ENCODE results near the gene NAA38. TPM values are rescaled to one million over a fixed set of nuclear protein-coding genes. Genes with fewer than 3 reads are reported as not detected.
A peak's percentile ranks its signal among the peaks of the same experiment; 100 is the strongest.

NAA38 gene
- total RNA-seq, 1 experiment from 2014 or later = 36.6 TPM

DNA sequence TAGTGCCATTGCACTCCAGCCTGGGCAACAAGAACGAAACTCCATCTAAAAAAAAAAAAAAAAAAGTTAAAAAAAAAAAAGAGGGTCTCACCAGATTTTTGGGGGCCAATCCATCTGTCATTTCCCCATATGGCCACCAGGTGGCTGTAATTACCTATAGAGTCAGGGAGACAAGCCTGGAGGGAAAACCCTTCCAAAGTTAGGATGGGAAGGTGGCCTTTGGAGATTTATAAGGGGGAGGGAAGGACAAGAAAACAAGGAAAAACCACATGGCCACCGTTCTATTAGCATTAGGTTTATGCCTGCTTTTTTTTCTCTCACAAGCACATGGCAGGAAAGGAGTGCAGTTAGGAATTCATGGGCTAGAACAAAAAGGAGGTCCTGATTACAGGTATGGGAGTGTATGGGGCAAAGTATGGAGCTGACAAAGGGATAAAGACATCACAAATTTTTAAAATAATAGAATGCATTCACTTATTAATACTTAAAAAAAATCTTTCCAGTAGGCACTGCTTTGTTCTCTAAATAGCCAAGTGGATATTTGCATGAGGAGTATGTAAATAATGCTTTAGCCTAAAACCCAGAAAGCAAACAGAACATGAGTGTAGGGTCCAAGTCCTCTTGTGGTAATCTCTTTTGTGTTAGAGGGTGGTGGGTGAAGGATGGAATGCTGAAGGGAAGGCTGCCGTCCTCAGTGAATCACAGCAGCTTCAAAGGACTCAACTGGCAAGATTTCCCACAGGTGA lies 5.5 kb upstream of the NAA38 start:
- Mint-ChIP-seq H3K27me3 (ENCODE audit: unreplicated experiment) (no peaks in the 10 kb centered on the region), H3K4me3 (ENCODE audit: low read depth, unreplicated experiment) (no peak overlapping the region), H3K36me3 (ENCODE audit: insufficient read depth, unreplicated experiment) (peaks cover 8% of the 10 kb centered on the region), H3K9me3 (ENCODE audit: low read depth, unreplicated experiment) (no peaks in the 10 kb centered on the region), H3K27ac (ENCODE audit: unreplicated experiment) (no peak overlapping the region), H3K4me1 (ENCODE audit: low read depth, unreplicated experiment) (peaks cover 9% of the 10 kb centered on the region)
- CTCF ChIA-PET = interaction anchor here (0.5 to 1.2 kb wide), 4 partner anchors 23 to 1655 kb away, joined by 3 to 6 read pairs (median 4); no protein-coding TSS in a partner anchor
- TF ChIP-seq, protein P1, sequence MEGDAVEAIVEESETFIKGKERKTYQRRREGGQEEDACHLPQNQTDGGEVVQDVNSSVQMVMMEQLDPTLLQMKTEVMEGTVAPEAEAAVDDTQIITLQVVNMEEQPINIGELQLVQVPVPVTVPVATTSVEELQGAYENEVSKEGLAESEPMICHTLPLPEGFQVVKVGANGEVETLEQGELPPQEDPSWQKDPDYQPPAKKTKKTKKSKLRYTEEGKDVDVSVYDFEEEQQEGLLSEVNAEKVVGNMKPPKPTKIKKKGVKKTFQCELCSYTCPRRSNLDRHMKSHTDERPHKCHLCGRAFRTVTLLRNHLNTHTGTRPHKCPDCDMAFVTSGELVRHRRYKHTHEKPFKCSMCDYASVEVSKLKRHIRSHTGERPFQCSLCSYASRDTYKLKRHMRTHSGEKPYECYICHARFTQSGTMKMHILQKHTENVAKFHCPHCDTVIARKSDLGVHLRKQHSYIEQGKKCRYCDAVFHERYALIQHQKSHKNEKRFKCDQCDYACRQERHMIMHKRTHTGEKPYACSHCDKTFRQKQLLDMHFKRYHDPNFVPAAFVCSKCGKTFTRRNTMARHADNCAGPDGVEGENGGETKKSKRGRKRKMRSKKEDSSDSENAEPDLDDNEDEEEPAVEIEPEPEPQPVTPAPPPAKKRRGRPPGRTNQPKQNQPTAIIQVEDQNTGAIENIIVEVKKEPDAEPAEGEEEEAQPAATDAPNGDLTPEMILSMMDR (IDR thresholded peaks at IDR 0.05; ENCODE audit: unreplicated experiment) = peak; percentile 68
- intact Hi-C loops (cut with micrococcal nuclease; ENCODE audit: unreplicated experiment) = loop anchor here (2.0 to 5.0 kb wide), 2 partner anchors 34 to 128 kb away; no protein-coding TSS in a partner anchor
- BruUV-seq (replicated peaks) = no TSS peak
- peak; percentile 32 for DNase-seq

DNA sequence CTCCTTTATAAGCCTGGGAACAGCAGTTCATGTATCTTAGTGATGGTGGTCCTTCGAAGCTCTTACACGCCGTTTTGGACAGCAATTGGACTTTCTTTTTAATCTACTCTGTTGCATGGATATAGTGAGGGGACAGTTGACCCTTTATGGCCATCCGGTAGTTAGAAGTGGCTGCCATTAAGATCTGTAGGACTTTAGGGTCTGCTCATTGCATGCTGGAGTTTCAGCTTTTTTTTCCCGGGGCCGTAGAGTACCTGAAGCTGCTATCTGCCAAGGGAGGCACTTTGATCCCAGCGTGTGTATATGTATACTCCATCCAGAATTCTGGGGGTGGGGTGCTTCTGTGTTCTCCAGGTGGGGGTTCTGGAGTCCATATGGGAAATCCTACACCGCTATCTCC lies 1.7 kb upstream of the NAA38 start:
- CTCF ChIA-PET = no interaction called here
- TF ChIP-seq, protein P1 (IDR thresholded peaks at IDR 0.05; ENCODE audit: unreplicated experiment) = no peak
- intact Hi-C loops (cut with micrococcal nuclease; ENCODE audit: unreplicated experiment) = loop anchor here (10.0 kb wide), 1 partner anchor 114 kb away; no protein-coding TSS in a partner anchor
- Mint-ChIP-seq H3K4me1 (ENCODE audit: low read depth, unreplicated experiment) (peaks cover 9% of the 10 kb centered on the region), H3K9me3 (ENCODE audit: low read depth, unreplicated experiment) (no peaks in the 10 kb centered on the region), H3K27ac (ENCODE audit: unreplicated experiment) (no peak overlapping the region), H3K4me3 (ENCODE audit: low read depth, unreplicated experiment) (no peak overlapping the region), H3K36me3 (ENCODE audit: insufficient read depth, unreplicated experiment) (peaks cover 4% of the 10 kb centered on the region), H3K27me3 (ENCODE audit: unreplicated experiment) (no peaks in the 10 kb centered on the region)
- BruUV-seq (replicated peaks) = no TSS peak
- no peak for DNase-seq

DNA sequence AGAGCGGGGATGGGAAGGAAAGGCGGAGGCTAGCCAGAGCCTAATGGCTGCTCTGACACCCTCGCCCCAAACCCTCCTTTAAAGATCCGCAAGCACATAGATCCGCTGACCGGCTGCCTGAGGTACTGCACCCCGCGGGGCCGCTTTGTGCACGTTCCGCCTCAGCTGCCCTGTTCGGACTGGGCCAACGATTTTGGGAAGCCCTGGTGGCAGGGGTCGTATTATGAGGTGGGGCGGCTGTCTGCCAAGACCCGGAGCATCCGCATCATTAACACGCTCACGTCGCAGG lies 1.1 kb upstream of the NAA38 start:
- TF ChIP-seq, protein P1 (IDR thresholded peaks at IDR 0.05; ENCODE audit: unreplicated experiment) = no peak
- intact Hi-C loops (cut with micrococcal nuclease; ENCODE audit: unreplicated experiment) = loop anchor here (10.0 kb wide), 1 partner anchor 114 kb away; no protein-coding TSS in a partner anchor
- CTCF ChIA-PET = no interaction called here
- no peaks in the 10 kb centered on the region for H3K9me3 Mint-ChIP-seq (ENCODE audit: low read depth, unreplicated experiment)
- no peak overlapping the region for H3K27ac Mint-ChIP-seq (ENCODE audit: unreplicated experiment)
- no TSS peak for BruUV-seq (replicated peaks)
- peaks cover 4% of the 10 kb centered on the region for H3K36me3 Mint-ChIP-seq (ENCODE audit: insufficient read depth, unreplicated experiment)
- peaks cover 9% of the 10 kb centered on the region for H3K4me1 Mint-ChIP-seq (ENCODE audit: low read depth, unreplicated experiment)
- H3K4me3 Mint-ChIP-seq (ENCODE audit: low read depth, unreplicated experiment) = no peak overlapping the region
- peak; percentile 57 for DNase-seq
- H3K27me3 Mint-ChIP-seq (ENCODE audit: unreplicated experiment) = no peaks in the 10 kb centered on the region

DNA sequence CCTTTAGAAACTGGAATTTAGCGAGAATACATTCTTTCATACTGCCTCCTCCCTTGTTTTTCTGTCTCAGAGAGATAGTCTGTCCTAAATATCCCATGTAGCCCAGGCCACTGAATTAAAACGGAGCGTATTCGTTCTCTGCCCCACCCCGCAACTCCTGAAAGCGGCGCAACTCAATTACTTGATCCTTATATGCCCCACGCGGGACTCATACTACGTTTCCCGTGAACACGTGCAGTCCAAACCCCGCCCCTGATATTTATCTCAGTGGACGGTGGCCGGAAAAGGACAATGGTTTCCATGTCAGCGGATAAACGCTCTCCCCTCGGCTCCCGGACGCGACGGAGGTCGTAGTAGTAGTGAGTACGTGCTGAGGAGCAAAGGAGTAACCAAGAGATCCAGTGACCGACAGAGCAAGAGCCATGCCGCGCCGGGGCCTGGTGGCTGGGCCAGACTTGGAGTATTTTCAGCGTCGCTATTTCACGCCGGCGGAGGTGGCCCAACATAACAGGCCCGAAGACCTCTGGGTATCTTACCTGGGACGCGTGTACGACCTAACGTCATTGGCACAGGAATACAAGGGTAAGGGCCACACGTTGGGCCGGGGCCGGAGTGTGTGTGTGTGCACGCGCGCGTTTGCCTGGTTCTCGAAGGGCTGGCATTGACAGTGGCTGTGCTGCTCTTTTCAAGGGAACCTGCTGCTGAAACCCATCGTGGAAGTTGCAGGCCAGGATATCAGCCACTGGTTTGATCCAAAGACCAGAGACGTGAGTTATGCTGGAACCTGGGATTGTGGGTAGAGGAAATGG lies 558 bp upstream of the NAA38 start, which contains the start of gene CYB5D1:
TSS of gene CYB5D1 (plus strand) at position 291 of the 809 bp plus-strand sequence. CDS start at position 423, 132 bp downstream.
- intact Hi-C loops (cut with micrococcal nuclease; ENCODE audit: unreplicated experiment) = loop anchor here (1.0 to 10.0 kb wide), 4 partner anchors 15 to 131 kb away; no protein-coding TSS in a partner anchor
- H3K4me1 Mint-ChIP-seq (ENCODE audit: low read depth, unreplicated experiment) = peaks cover 7% of the 10 kb centered on the region
- no TSS peak for BruUV-seq (replicated peaks)
- TF ChIP-seq, protein P1 (IDR thresholded peaks at IDR 0.05; ENCODE audit: unreplicated experiment) = no peak
- no peak within 1 kb of the TSS for H3K4me3 Mint-ChIP-seq (ENCODE audit: low read depth, unreplicated experiment)
- peak; percentile 78 for DNase-seq
- H3K27me3 Mint-ChIP-seq (ENCODE audit: unreplicated experiment) = no peaks in the 10 kb centered on the region
- no peak within 1 kb of the TSS for H3K27ac Mint-ChIP-seq (ENCODE audit: unreplicated experiment)
- H3K36me3 Mint-ChIP-seq (ENCODE audit: insufficient read depth, unreplicated experiment) = peaks cover 7% of the 10 kb centered on the region
- CTCF ChIA-PET = interaction anchor here (0.7 to 1.1 kb wide), 7 partner anchors 13 to 238 kb away, joined by 3 to 5 read pairs (median 4); partner anchors contain the start of gene KDM6B
- H3K9me3 Mint-ChIP-seq (ENCODE audit: low read depth, unreplicated experiment) = no peaks in the 10 kb centered on the region

Measured in Calu3 (cell line).